SK-N-SH treated with all-trans-retinoic acid at 6 μM for 48 hours (cell line): ENCODE data around the gene RNF166.

ENCODE experiments used
- ESRRG ChIP-seq: fragments of 250-450 bp; sonication (Bioruptor Pico); IDR thresholded peaks from 2 replicates; pipeline ENCODE4 v1.6.1; 2021; ENCODE audit warnings: mild to moderate bottlenecking
- GLIS3 ChIP-seq: fragments of 250-450 bp; sonication (Bioruptor Pico); IDR thresholded peaks from 2 replicates; pipeline ENCODE4 v1.5.0; 2020; ENCODE audit warnings: mild to moderate bottlenecking, moderate library complexity
- ISL1 ChIP-seq: fragments of 250-450 bp; sonication (Bioruptor Pico); IDR thresholded peaks from 2 replicates; pipeline ENCODE4 v2.1.2; 2022; ENCODE audit warnings: mild to moderate bottlenecking, moderate library complexity
- OSR1 ChIP-seq: fragments of 250-450 bp; sonication (Bioruptor Pico); IDR thresholded peaks from 2 replicates; pipeline ENCODE4 v1.8.0; 2022; ENCODE audit warnings: moderate library complexity, mild to moderate bottlenecking, inconsistent platforms
- TCF4 ChIP-seq: fragments of 250-450 bp; sonication (Bioruptor Pico); IDR thresholded peaks from 2 replicates; pipeline ENCODE4 v1.8.0; 2021; ENCODE audit warnings: mild to moderate bottlenecking, moderate library complexity, borderline replicate concordance
- TOX ChIP-seq: fragments of 250-450 bp; sonication (Bioruptor Pico); IDR thresholded peaks from 2 replicates; pipeline ENCODE4 v1.8.0; 2021; ENCODE audit warnings: mild to moderate bottlenecking, moderate library complexity, borderline replicate concordance
- ZC3H10 ChIP-seq: fragments of 250-450 bp; sonication (Bioruptor Pico); IDR thresholded peaks from 2 replicates; pipeline ENCODE4 v1.5.1; 2021; ENCODE audit warnings: mild to moderate bottlenecking, moderate library complexity
- ZFP3 ChIP-seq: fragments of 250-450 bp; sonication (Bioruptor Pico); IDR thresholded peaks from 2 replicates; pipeline ENCODE4 v1.5.0; 2020; ENCODE audit warnings: mild to moderate bottlenecking, moderate library complexity
- ZFP30 ChIP-seq: fragments of 450-650 bp; formaldehyde crosslinking; IDR thresholded peaks from 2 replicates; pipeline ENCODE4 v1.5.0; 2022; ENCODE audit warnings: mild to moderate bottlenecking, moderate library complexity
- ZNF8 ChIP-seq: fragments of 450-650 bp; formaldehyde crosslinking; IDR thresholded peaks from 2 replicates; pipeline ENCODE4 v1.5.0; 2020; ENCODE audit warnings: mild to moderate bottlenecking, moderate library complexity
- TF ChIP-seq, protein P1 (sequence below): fragments of 250-450 bp; sonication (Bioruptor Pico); IDR thresholded peaks from 2 replicates; pipeline ENCODE4 v1.8.0; 2020; ENCODE audit warnings: mild to moderate bottlenecking, moderate library complexity, borderline replicate concordance
- TF ChIP-seq, protein P2 (sequence below): fragments of 250-450 bp; sonication (Bioruptor Pico); IDR thresholded peaks from 2 replicates; pipeline ENCODE4 v1.5.1; 2020; ENCODE audit warnings: low read depth, mild to moderate bottlenecking, moderate library complexity
- TF ChIP-seq, protein P3 (sequence below): fragments of 250-450 bp; sonication (Bioruptor Pico); IDR thresholded peaks from 2 replicates; pipeline ENCODE4 v1.5.0; 2020; ENCODE audit warnings: mild to moderate bottlenecking, moderate library complexity

DNA sequence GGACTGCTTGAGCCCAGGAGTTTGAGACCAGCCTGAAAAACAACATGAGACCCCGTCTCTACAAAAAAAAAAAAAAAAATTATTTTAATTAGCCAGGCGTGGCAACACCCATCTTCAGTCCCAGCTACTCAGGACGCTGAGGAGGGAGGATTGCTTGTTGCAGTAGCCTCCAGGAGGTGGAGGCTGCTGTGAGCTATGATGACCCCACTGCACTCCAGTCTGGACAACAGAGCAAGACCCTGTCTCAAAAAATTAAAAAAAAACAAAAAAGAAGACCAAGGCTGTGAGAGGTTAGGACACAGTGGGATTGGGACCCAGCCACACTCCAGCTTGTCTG lies 18.6 kb downstream of the RNF166 start:
- TF ChIP-seq, protein P1, sequence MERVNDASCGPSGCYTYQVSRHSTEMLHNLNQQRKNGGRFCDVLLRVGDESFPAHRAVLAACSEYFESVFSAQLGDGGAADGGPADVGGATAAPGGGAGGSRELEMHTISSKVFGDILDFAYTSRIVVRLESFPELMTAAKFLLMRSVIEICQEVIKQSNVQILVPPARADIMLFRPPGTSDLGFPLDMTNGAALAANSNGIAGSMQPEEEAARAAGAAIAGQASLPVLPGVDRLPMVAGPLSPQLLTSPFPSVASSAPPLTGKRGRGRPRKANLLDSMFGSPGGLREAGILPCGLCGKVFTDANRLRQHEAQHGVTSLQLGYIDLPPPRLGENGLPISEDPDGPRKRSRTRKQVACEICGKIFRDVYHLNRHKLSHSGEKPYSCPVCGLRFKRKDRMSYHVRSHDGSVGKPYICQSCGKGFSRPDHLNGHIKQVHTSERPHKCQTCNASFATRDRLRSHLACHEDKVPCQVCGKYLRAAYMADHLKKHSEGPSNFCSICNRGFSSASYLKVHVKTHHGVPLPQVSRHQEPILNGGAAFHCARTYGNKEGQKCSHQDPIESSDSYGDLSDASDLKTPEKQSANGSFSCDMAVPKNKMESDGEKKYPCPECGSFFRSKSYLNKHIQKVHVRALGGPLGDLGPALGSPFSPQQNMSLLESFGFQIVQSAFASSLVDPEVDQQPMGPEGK (CRISPR knock-in tag): no peak
- TF ChIP-seq ZFP30 (CRISPR knock-in tag) (no peak), TOX (CRISPR knock-in tag) (no peak), ZC3H10 (CRISPR knock-in tag) (no peak), ESRRG (CRISPR knock-in tag) (no peak), GLIS3 (CRISPR knock-in tag) (no peak), ISL1 (CRISPR knock-in tag) (no peak), ZFP3 (CRISPR knock-in tag) (no peak), ZNF8 (CRISPR knock-in tag) (no peak), TCF4 (CRISPR knock-in tag) (no peak), OSR1 (CRISPR knock-in tag) (no peak)
- TF ChIP-seq, protein P2, sequence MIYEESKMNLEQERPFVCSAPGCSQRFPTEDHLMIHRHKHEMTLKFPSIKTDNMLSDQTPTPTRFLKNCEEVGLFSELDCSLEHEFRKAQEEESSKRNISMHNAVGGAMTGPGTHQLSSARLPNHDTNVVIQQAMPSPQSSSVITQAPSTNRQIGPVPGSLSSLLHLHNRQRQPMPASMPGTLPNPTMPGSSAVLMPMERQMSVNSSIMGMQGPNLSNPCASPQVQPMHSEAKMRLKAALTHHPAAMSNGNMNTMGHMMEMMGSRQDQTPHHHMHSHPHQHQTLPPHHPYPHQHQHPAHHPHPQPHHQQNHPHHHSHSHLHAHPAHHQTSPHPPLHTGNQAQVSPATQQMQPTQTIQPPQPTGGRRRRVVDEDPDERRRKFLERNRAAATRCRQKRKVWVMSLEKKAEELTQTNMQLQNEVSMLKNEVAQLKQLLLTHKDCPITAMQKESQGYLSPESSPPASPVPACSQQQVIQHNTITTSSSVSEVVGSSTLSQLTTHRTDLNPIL: no peak
- TF ChIP-seq, protein P3, sequence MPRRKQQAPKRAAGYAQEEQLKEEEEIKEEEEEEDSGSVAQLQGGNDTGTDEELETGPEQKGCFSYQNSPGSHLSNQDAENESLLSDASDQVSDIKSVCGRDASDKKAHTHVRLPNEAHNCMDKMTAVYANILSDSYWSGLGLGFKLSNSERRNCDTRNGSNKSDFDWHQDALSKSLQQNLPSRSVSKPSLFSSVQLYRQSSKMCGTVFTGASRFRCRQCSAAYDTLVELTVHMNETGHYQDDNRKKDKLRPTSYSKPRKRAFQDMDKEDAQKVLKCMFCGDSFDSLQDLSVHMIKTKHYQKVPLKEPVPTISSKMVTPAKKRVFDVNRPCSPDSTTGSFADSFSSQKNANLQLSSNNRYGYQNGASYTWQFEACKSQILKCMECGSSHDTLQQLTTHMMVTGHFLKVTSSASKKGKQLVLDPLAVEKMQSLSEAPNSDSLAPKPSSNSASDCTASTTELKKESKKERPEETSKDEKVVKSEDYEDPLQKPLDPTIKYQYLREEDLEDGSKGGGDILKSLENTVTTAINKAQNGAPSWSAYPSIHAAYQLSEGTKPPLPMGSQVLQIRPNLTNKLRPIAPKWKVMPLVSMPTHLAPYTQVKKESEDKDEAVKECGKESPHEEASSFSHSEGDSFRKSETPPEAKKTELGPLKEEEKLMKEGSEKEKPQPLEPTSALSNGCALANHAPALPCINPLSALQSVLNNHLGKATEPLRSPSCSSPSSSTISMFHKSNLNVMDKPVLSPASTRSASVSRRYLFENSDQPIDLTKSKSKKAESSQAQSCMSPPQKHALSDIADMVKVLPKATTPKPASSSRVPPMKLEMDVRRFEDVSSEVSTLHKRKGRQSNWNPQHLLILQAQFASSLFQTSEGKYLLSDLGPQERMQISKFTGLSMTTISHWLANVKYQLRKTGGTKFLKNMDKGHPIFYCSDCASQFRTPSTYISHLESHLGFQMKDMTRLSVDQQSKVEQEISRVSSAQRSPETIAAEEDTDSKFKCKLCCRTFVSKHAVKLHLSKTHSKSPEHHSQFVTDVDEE (CRISPR knock-in tag): no peak
